ENCODE data around the gene MYO1D. TPM values are rescaled to one million over a fixed set of nuclear protein-coding genes. Genes with fewer than 3 reads are reported as not detected.
"Not testable (repeated sequence)": the region's sequence is repeated elsewhere in the genome, so short reads cannot be mapped to it uniquely, and the experiment has no call there.

MYO1D gene
- total and polyA plus RNA-seq, 2 donors (not counting 3 experiments of a cell fraction or from before 2014, with no cell fraction given) = 37.8 to 85.5 TPM

- H3K27me3 ChIP-seq (ENCODE audit: control insufficient read depth in 2 of 2, insufficient read depth in 2 of 2, low read length in 2 of 2); intact Hi-C loops (cut with micrococcal nuclease); DNase-seq (ENCODE audit: low read depth, low spot score); dilution Hi-C loops (cut with MboI; ENCODE audit: extremely low pct_ligation_motif_present, low sequenced_read_pairs); H3K4me3 ChIP-seq (replicated peaks in 1 of 3; ENCODE audit: insufficient read depth in 1 of 3, low read depth in 1 of 3, low read length in 3 of 3); H3K4me1 ChIP-seq (ENCODE audit: control insufficient read depth, extremely low read depth, insufficient read depth, low read length); FAIRE-seq; CTCF ChIA-PET; H3K79me2 ChIP-seq (ENCODE audit: control insufficient read depth, insufficient read depth, low read length); H3K9ac ChIP-seq (replicated peaks; ENCODE audit: extremely low read depth, insufficient read depth, low read length); H3K36me3 ChIP-seq (ENCODE audit: control insufficient read depth in 2 of 2, extremely low read depth in 1 of 2, insufficient read depth in 2 of 2, low read length in 2 of 2); POLR2A ChIA-PET; H3K9me1 ChIP-seq (replicated peaks; ENCODE audit: control insufficient read depth, extremely low read depth, insufficient read depth, low read length); H3K4me2 ChIP-seq (ENCODE audit: insufficient read depth, low read length); BruUV-seq (replicated peaks); H3K27ac ChIP-seq (ENCODE audit: insufficient read depth, low read depth, low read length); H2AFZ ChIP-seq (ENCODE audit: low read depth, low read length); H3K9me3 ChIP-seq (replicated peaks; ENCODE audit: control insufficient read depth, insufficient read depth, low read length); H4K20me1 ChIP-seq (replicated peaks; ENCODE audit: control insufficient read depth, extremely low read depth, insufficient read depth, low read length): not testable (repeated sequence)
Measured at GRCh38 chr17:32641514-32641913, 235.4 kb downstream of the MYO1D start.

GRCh38 chr17:32636598-32637218 is 240.2 kb downstream of the MYO1D start:
- Histone ChIP-seq H3K4me1 (ENCODE audit: control insufficient read depth, extremely low read depth, insufficient read depth, low read length) (no peaks in the 10 kb centered on the region), H3K4me2 (ENCODE audit: insufficient read depth, low read length) (no peak overlapping the region), H3K27me3 (ENCODE audit: control insufficient read depth in 2 of 2, insufficient read depth in 2 of 2, low read length in 2 of 2) (no peaks in the 10 kb centered on the region), H3K4me3 (replicated peaks in 1 of 3; ENCODE audit: insufficient read depth in 1 of 3, low read depth in 1 of 3, low read length in 3 of 3) (no peak overlapping the region), H3K27ac (ENCODE audit: insufficient read depth, low read depth, low read length) (no peak overlapping the region), H3K36me3 (ENCODE audit: control insufficient read depth in 2 of 2, extremely low read depth in 1 of 2, insufficient read depth in 2 of 2, low read length in 2 of 2) (no peaks in the 10 kb centered on the region), H3K79me2 (ENCODE audit: control insufficient read depth, insufficient read depth, low read length) (no peaks in the 10 kb centered on the region), H3K9me1 (replicated peaks; ENCODE audit: control insufficient read depth, extremely low read depth, insufficient read depth, low read length) (no peaks in the 10 kb centered on the region), H4K20me1 (replicated peaks; ENCODE audit: control insufficient read depth, extremely low read depth, insufficient read depth, low read length) (no peaks in the 10 kb centered on the region), H2AFZ (ENCODE audit: low read depth, low read length) (no peak overlapping the region), H3K9me3 (replicated peaks; ENCODE audit: control insufficient read depth, insufficient read depth, low read length) (no peaks in the 10 kb centered on the region), H3K9ac (replicated peaks; ENCODE audit: extremely low read depth, insufficient read depth, low read length) (no peak overlapping the region)
- FAIRE-seq = no peak
- intact Hi-C loops (cut with micrococcal nuclease) = no loop called here
- no peak for TF ChIP-seq POLR2AphosphoS5 (IDR thresholded peaks at IDR 0.05; ENCODE audit: insufficient read depth, low read depth, low read length)
- TF ChIP-seq GATA2 (IDR thresholded peaks at IDR 0.05; ENCODE audit: insufficient read depth, insufficient read length, low read depth, low read length) = no peak
- TF ChIP-seq POLR2A (IDR thresholded peaks at IDR 0.05; ENCODE audit: low read depth, low read length) = no peak
- TF ChIP-seq EZH2 (IDR thresholded peaks at IDR 0.05; ENCODE audit: borderline replicate concordance, low read depth, low read length, severe bottlenecking) = no peak
- TF ChIP-seq CTCF (IDR thresholded peaks at IDR 0.05; ENCODE audit: extremely low read depth in 1 of 2, insufficient read depth in 1 of 2, low read depth in 1 of 2, low read length in 2 of 2) = no peak
- no peak for TF ChIP-seq FOS (IDR thresholded peaks at IDR 0.05; ENCODE audit: borderline replicate concordance, insufficient read depth, low read length)
- no peak for TF ChIP-seq MAX (IDR thresholded peaks at IDR 0.05; ENCODE audit: insufficient read depth, insufficient read length)
- no peak for TF ChIP-seq MYC (IDR thresholded peaks at IDR 0.05; ENCODE audit: low read depth, low read length)
- no peak for TF ChIP-seq JUN (IDR thresholded peaks at IDR 0.05; ENCODE audit: borderline replicate concordance, insufficient read depth, insufficient read length, low read depth)
- no peak for DNase-seq (ENCODE audit: low read depth, low spot score)
- ChIA-PET POLR2A (no interaction called here), CTCF (interaction anchor here (1.0 to 1.1 kb wide), 2 partner anchors 23 to 139 kb away, joined by 3 to 4 read pairs; no protein-coding TSS in a partner anchor)
- BruUV-seq (replicated peaks) = no TSS peak
- dilution Hi-C loops (cut with MboI; ENCODE audit: extremely low pct_ligation_motif_present, low sequenced_read_pairs) = no loop called here
